Activated CD8-positive, alpha-beta T cell treated with anti-CD3 and anti-CD28 coated beads for 36 hours (primary cell): ENCODE data around the gene CARD19. TPM values are rescaled to one million over a fixed set of nuclear protein-coding genes. Genes with fewer than 3 reads are reported as not detected.

Experiments used
- ATAC-seq: fragments of 200-7000 bp; cut with Tn5 transposase; one replicate; pipeline ENCODE4 v1.10.0; 2021; ENCODE audit warnings: mild to moderate bottlenecking, moderate library complexity
- CTCF ChIA-PET: fragments of 350-600 bp; sonication (Branson Sonifier 250); formaldehyde crosslinking; loops from one replicate; lab custom pipeline; 2021; ENCODE audit warnings: antibody characterized with exemption; lab: Charles Lee
- POLR2A ChIA-PET: fragments of 350-600 bp; sonication (Branson Sonifier 250); formaldehyde crosslinking; loops from one replicate; lab custom pipeline; 2021; ENCODE audit warnings: antibody characterized with exemption; lab: Charles Lee
- DNase-seq: peaks from one replicate; pipeline ENCODE4 v3.0.0-alpha.2; 2020
- H3K27ac Mint-ChIP-seq: one replicate; pipeline ENCODE4 v1.8.0; 2021; ENCODE audit warnings: mild to moderate bottlenecking, mixed read lengths
- H3K27me3 Mint-ChIP-seq: one replicate; pipeline ENCODE4 v1.8.0; 2021; ENCODE audit warnings: mixed read lengths
- H3K36me3 Mint-ChIP-seq: one replicate; pipeline ENCODE4 v1.8.0; 2021; ENCODE audit warnings: low read depth, mixed read lengths
- H3K4me1 Mint-ChIP-seq: one replicate; pipeline ENCODE4 v1.8.0; 2021; ENCODE audit warnings: low read depth, mixed read lengths
- H3K4me3 Mint-ChIP-seq: one replicate; pipeline ENCODE4 v1.8.0; 2021; ENCODE audit warnings: mild to moderate bottlenecking, moderate library complexity, mixed read lengths
- H3K9me3 Mint-ChIP-seq: one replicate; pipeline ENCODE4 v1.8.0; 2021; ENCODE audit warnings: mixed read lengths
- CTCF ChIP-seq: fragments of 200-600 bp; IDR thresholded peaks from one replicate; pipeline ENCODE4 v1.8.0; 2022; ENCODE audit warnings: antibody characterized with exemption, mild to moderate bottlenecking
- intact Hi-C: fragments of 100-400 bp; cut with micrococcal nuclease; formaldehyde crosslinking; loops from one replicate; pipeline ENCODE4 v1.10.0; 2022
- total RNA-seq, 2 experiments: library from RNA; stranded (reverse); gene quantifications; one replicate each; pipeline ENCODE4 v1.2.3, GENCODE V29; 2021

Gene CARD19
- 10 to 100 TPM; 42.9 to 43.4 TPM for total RNA-seq

- POLR2A ChIA-PET: interaction anchor here (0.6 to 1.9 kb wide), 8 partner anchors 10 to 354 kb away, joined by 3 to 9 read pairs (median 4); partner anchors contain the start of gene NINJ1
These were observed at the start of gene CARD19 for GRCh38 chr9:93096131-93096802. CARD19 (plus strand) TSS chr9:93096217; CDS start chr9:93096346, 129 bp downstream.

GRCh38 chr9:93048566-93049448, 47.2 kb upstream of the CARD19 start:
- no peaks in the 10 kb centered on the region for H3K9me3 Mint-ChIP-seq

More at GRCh38 chr9:93096131-93096802, at the start of gene CARD19:
- Mint-ChIP-seq H3K36me3 (peaks cover 12% of the 10 kb centered on the region), H3K4me1 (peaks cover 65% of the 10 kb centered on the region), H3K27me3 (no peaks in the 10 kb centered on the region), H3K9me3 (peaks cover 16% of the 10 kb centered on the region), H3K27ac (peak within 1 kb of the TSS; percentile 97), H3K4me3 (peak within 1 kb of the TSS; percentile 86)
- CTCF ChIA-PET: interaction anchor here (1.0 to 4.4 kb wide), 3 partner anchors 13 to 43 kb away, joined by 3 to 25 read pairs (median 3); no protein-coding TSS in a partner anchor
- TF ChIP-seq CTCF: no peak
- ATAC-seq (no peak), DNase-seq (peak; percentile 62)
- intact Hi-C loops: loop anchor here (5.0 to 10.0 kb wide), 3 partner anchors 34 to 131 kb away; partner anchors contain the start of gene NINJ1

GRCh38 chr9:93049491-93049890, 46.5 kb upstream of the CARD19 start:
- DNase-seq: no peak
- Mint-ChIP-seq H3K4me1 (peaks cover 14% of the 10 kb centered on the region), H3K27me3 (no peaks in the 10 kb centered on the region), H3K27ac (no peak overlapping the region), H3K4me3 (no peak overlapping the region), H3K9me3 (no peaks in the 10 kb centered on the region), H3K36me3 (no peaks in the 10 kb centered on the region)
- no peak for TF ChIP-seq CTCF
- ChIA-PET CTCF (interaction anchor here (1.4 to 3.3 kb wide), 4 partner anchors 9 to 59 kb away, joined by 4 to 11 read pairs (median 6); no protein-coding TSS in a partner anchor), POLR2A (interaction anchor here (1.0 to 2.3 kb wide), 7 partner anchors 9 to 46 kb away, joined by 3 to 11 read pairs (median 3); no protein-coding TSS in a partner anchor)
- intact Hi-C loops: no loop called here
- ATAC-seq: no peak

More at GRCh38 chr9:93048566-93049448, 47.2 kb upstream of the CARD19 start:
- Mint-ChIP-seq H3K4me3 (no peak overlapping the region), H3K27ac (no peak overlapping the region), H3K36me3 (no peaks in the 10 kb centered on the region), H3K4me1 (peaks cover 16% of the 10 kb centered on the region), H3K27me3 (no peaks in the 10 kb centered on the region)
- intact Hi-C loops: no loop called here
- no peak for TF ChIP-seq CTCF
- ChIA-PET POLR2A (interaction anchor here (1.3 to 2.3 kb wide), 3 partner anchors 8 to 43 kb away, joined by 3 to 6 read pairs (median 3); no protein-coding TSS in a partner anchor), CTCF (interaction anchor here (1.1 to 1.5 kb wide), 2 partner anchors 9 to 11 kb away, joined by 3 to 4 read pairs; no protein-coding TSS in a partner anchor)
- no peak for DNase-seq
- peak; percentile 41 for ATAC-seq

- H3K4me3 Mint-ChIP-seq: no peak overlapping the region
- CTCF ChIA-PET: interaction anchor here (1.4 to 3.3 kb wide), 4 partner anchors 10 to 59 kb away, joined by 4 to 11 read pairs (median 6); no protein-coding TSS in a partner anchor
- no peak for TF ChIP-seq CTCF
These were observed 45.8 kb upstream of the CARD19 start for GRCh38 chr9:93050231-93050630.

More at GRCh38 chr9:93050231-93050630, 45.8 kb upstream of the CARD19 start:
- H3K27ac Mint-ChIP-seq: no peak overlapping the region
- H3K4me1 Mint-ChIP-seq: peaks cover 17% of the 10 kb centered on the region
- ATAC-seq (no peak), DNase-seq (no peak)
- H3K9me3 Mint-ChIP-seq: no peaks in the 10 kb centered on the region
- H3K36me3 Mint-ChIP-seq: no peaks in the 10 kb centered on the region
- POLR2A ChIA-PET: interaction anchor here (1.0 to 2.3 kb wide), 8 partner anchors 9 to 45 kb away, joined by 3 to 11 read pairs (median 3); no protein-coding TSS in a partner anchor
- no peaks in the 10 kb centered on the region for H3K27me3 Mint-ChIP-seq
- intact Hi-C loops: loop anchor here (10.0 kb wide), 1 partner anchor 935 kb away; the partner anchor contains the start of gene SPTLC1
